K562 (cell line): ENCODE results near the gene GLB1L2. TPM values are rescaled to one million over a fixed set of nuclear protein-coding genes. Genes with fewer than 3 reads are reported as not detected.

Experiments
- ATAC-seq: fragments of 200-7000 bp; cut with Tn5 transposase; 3 replicates; pipeline ENCODE4 v1.9.1; 2020; ENCODE audit warnings: moderate library complexity
- BruUV-seq: library from RNA; stranded (reverse); fragments of 400-500 nt; replicated peaks from 2 replicates; lab custom pipeline; 2021; lab: Mats Ljungman, UMichigan
- CTCF ChIA-PET: fragments of 300-600 bp; formaldehyde crosslinking; extraction: SDS; loops from one replicate; lab custom pipeline; 2021; ENCODE audit warnings: low intra/inter-chr PET ratio; lab: Yijun Ruan, JAX
- POLR2A ChIA-PET: fragments of 300-600, 350-650 bp; sonication (Branson Sonifier 250); formaldehyde crosslinking; extraction: SDS; loops from one replicate; lab custom pipeline; 2021; ENCODE audit warnings: antibody characterized with exemption, inconsistent platforms; lab: Yijun Ruan, JAX
- DNase-seq, 4 experiments: peaks; one replicate each; pipeline versions ENCODE4 v3.0.0 to v3.0.0-alpha.2; 2011 to 2018; ENCODE audit warnings: low spot score in 3 of 4, mixed read lengths in 3 of 4; ENCODE audit errors: extremely low read depth in 1 of 4
- FAIRE-seq: peaks from 2 replicates; lab custom pipeline; 2011; peaks lifted over from hg19 to GRCh38; lab: Jason Lieb, UNC
- H2AFZ ChIP-seq: 2 replicates; pipeline ENCODE4 v1.6.0; 2011; ENCODE audit warnings: low read depth, low read length, control low read depth, inconsistent platforms
- H3K27ac ChIP-seq: fragments of 200-600 bp; 3 replicates; pipeline ENCODE4 v1.8.0; 2011; ENCODE audit warnings: low read depth, mild to moderate bottlenecking, control low read depth, inconsistent platforms, low read length, moderate library complexity, mixed read lengths; ENCODE audit errors: extremely low read depth
- H3K27me3 ChIP-seq, 2 experiments: fragments of 300-600 bp in 1 of 2; 2 replicates in 1 of 2; 3 replicates in 1 of 2; pipeline versions ENCODE4 v1.6.0 to v1.8.0; 2011; ENCODE audit warnings: inconsistent platforms in 2 of 2, low read length in 2 of 2, mild to moderate bottlenecking in 1 of 2, mixed read lengths in 1 of 2, moderate library complexity in 1 of 2; ENCODE audit not compliant: control insufficient read depth in 2 of 2, insufficient read depth in 2 of 2
- H3K36me3 ChIP-seq: fragments of 300-600 bp; 3 replicates; pipeline ENCODE4 v1.8.0; 2011; ENCODE audit warnings: mild to moderate bottlenecking, low read length, inconsistent platforms; ENCODE audit not compliant: control insufficient read depth, insufficient read depth
- H3K4me1 ChIP-seq, 2 experiments: fragments of 200-600 bp in 1 of 2; replicated peaks in 1 of 2; 2 replicates in 1 of 2; 3 replicates in 1 of 2; pipeline versions ENCODE4 v1.5.1 to v1.8.0; 2011; ENCODE audit warnings: inconsistent platforms in 2 of 2, low read length in 2 of 2, mild to moderate bottlenecking in 1 of 2, mixed read lengths in 1 of 2, moderate library complexity in 1 of 2; ENCODE audit not compliant: control insufficient read depth in 2 of 2, insufficient read depth in 2 of 2
- H3K4me2 ChIP-seq: 2 replicates; pipeline ENCODE4 v1.6.1; 2011; ENCODE audit warnings: low read length, control low read depth, inconsistent platforms, mixed read lengths; ENCODE audit not compliant: insufficient read depth
- H3K4me3 ChIP-seq: fragments of 200-600 bp; sonication (generic), shearing (Covaris generic); 2 replicates; pipeline ENCODE4 v1.5.1; 2016; ENCODE audit warnings: control low read depth, inconsistent platforms
- H3K79me2 ChIP-seq: fragments of 200-600 bp; 3 replicates; pipeline ENCODE4 v1.8.0; 2011; ENCODE audit warnings: low read length, inconsistent platforms; ENCODE audit not compliant: control insufficient read depth, insufficient read depth
- H3K9ac ChIP-seq, 2 experiments: 2 replicates each; pipeline versions ENCODE4 v1.6.0 to v1.6.1; 2011; ENCODE audit warnings: low read depth in 2 of 2, low read length in 2 of 2, control low read depth in 1 of 2, inconsistent platforms in 1 of 2, mild to moderate bottlenecking in 1 of 2, mixed read lengths in 1 of 2; ENCODE audit not compliant: insufficient read depth in 1 of 2
- H3K9me1 ChIP-seq: one replicate; pipeline ENCODE4 v1.6.0; 2011; ENCODE audit warnings: inconsistent platforms, mild to moderate bottlenecking, low read length, moderate library complexity; ENCODE audit not compliant: control insufficient read depth, insufficient read depth
- H3K9me3 ChIP-seq: replicated peaks from 2 replicates; pipeline ENCODE4 v1.5.1; 2011; ENCODE audit warnings: low read depth, low read length, inconsistent platforms; ENCODE audit not compliant: control insufficient read depth, insufficient read depth
- H4K20me1 ChIP-seq: replicated peaks from 2 replicates; pipeline ENCODE4 v1.6.1; 2011; ENCODE audit warnings: low read length, inconsistent platforms, mixed read lengths; ENCODE audit not compliant: control insufficient read depth, insufficient read depth
- ATF1 ChIP-seq, 2 experiments: fragments of 450-650 bp in 1 of 2; IDR thresholded peaks; 2 replicates each; pipeline ENCODE4 v1.6.1; 2016; ENCODE audit warnings: missing compliant biosample characterization in 1 of 2, missing genetic modification characterization in 1 of 2
- BRF2 ChIP-seq: IDR thresholded peaks from 3 replicates; pipeline ENCODE4 v1.6.1; 2011; ENCODE audit warnings: borderline replicate concordance, mild to moderate bottlenecking; ENCODE audit not compliant: insufficient read length, insufficient read depth
- CBX5 ChIP-seq: IDR thresholded peaks from 2 replicates; pipeline ENCODE4 v1.6.1; 2014; ENCODE audit warnings: low read depth, borderline replicate concordance
- ERF ChIP-seq: fragments of 450-650 bp; formaldehyde crosslinking; IDR thresholded peaks from 2 replicates; pipeline ENCODE4 v1.4.0; 2020; ENCODE audit warnings: mild to moderate bottlenecking, mixed read lengths
- MNT ChIP-seq, 2 experiments: fragments of 450-650 bp; conservative IDR thresholded peaks; 2 replicates each; pipeline ENCODE4 v1.6.1; 2017; ENCODE audit warnings: mild to moderate bottlenecking in 2 of 2, moderate library complexity in 2 of 2
- SRSF7 ChIP-seq: fragments of 200-400 bp; formaldehyde crosslinking; optimal IDR thresholded peaks from 2 replicates; pipeline ENCODE3; 2017; ENCODE audit warnings: mild to moderate bottlenecking, low read depth, low read length
- ZBTB34 ChIP-seq: fragments of 250-450 bp; sonication (Bioruptor Pico); IDR thresholded peaks from 2 replicates; pipeline ENCODE4 v1.8.0; 2021; ENCODE audit warnings: mild to moderate bottlenecking, moderate library complexity
- ZNF589 ChIP-seq: fragments of 200-800 bp; sonication (Bioruptor generic); IDR thresholded peaks from 2 replicates; pipeline ENCODE4 v1.6.1; 2016; ENCODE audit warnings: low read depth, missing genetic modification characterization, missing compliant biosample characterization
- WGBS: fragments of 100-300 bp; shearing (Covaris generic); methylation state at CpG from one replicate; pipeline ENCODE4 v1.1.6; 2016; ENCODE audit warnings: low coverage, mixed read lengths; ENCODE audit not compliant: insufficient coverage; ENCODE audit errors: missing lambda C conversion rate; 5-methylcytosine and 5-hydroxymethylcytosine counted together
- in situ Hi-C: fragments of 300-500 bp; cut with MboI; formaldehyde crosslinking; loops from 4 replicates; pipeline ENCODE4 v1.15.0; 2018; ENCODE audit warnings: inconsistent platforms, mixed read lengths
- intact Hi-C: fragments of 100-400 bp; cut with micrococcal nuclease; formaldehyde crosslinking; loops from 2 replicates; pipeline ENCODE4 v1.14.2; 2022
- polyA plus RNA-seq, 8 experiments: library from polyadenylated mRNA; depleted of rRNA in 4 of 8; stranded (reverse) in 5 of 8; unstranded in 3 of 8; fragments of >200 nt; fragmentation: Nextera tagmentation in 2 of 8; fragmentation: Illumina TruSeq in 1 of 8; extraction: Ambion mirVana in 2 of 8; extraction: Trizol in 1 of 8; gene quantifications; 2 replicates each; pipeline versions ENCODE4 v1.2.1 to v1.2.3, GENCODE V29; 2011 to 2014; ENCODE audit warnings: inconsistent platforms in 1 of 8, missing spikeins in 1 of 8
- total RNA-seq, 7 experiments: library from RNA; depleted of rRNA in 6 of 7; stranded (reverse); fragments of >200 nt in 6 of 7; fragmentation: Illumina TruSeq in 2 of 7; extraction: Trizol in 2 of 7; gene quantifications; 2 replicates each; pipeline versions ENCODE4 v1.2.1 to v1.2.3, GENCODE V29; 2011 to 2021; ENCODE audit warnings: low replicate concordance in 1 of 7

The GLB1L2 gene
- total and polyA plus RNA-seq, 9 of the 15 experiments (the other 6 are each of a cell fraction or from before 2014, with no cell fraction given), result 0.84 to 21.4 (median 13.8) TPM

- Histone ChIP-seq H3K9me3 (no peaks in the 10 kb centered on the region), H3K36me3 (no peaks in the 10 kb centered on the region; the same call in 2 of the 3 replicates), H3K79me2 (no peaks in the 10 kb centered on the region), H3K27ac (no peak overlapping the region), H3K27me3 (no peaks in the 10 kb centered on the region), H3K4me1 (peaks cover 0 to 21% of the 10 kb centered on the region in 2 experiments; a peak in 3 of 5 replicates), H3K9me1 (peaks cover 4% of the 10 kb centered on the region), H3K4me3 (no peak overlapping the region), H4K20me1 (no peaks in the 10 kb centered on the region), H2AFZ (no peak overlapping the region), H3K4me2 (no peak overlapping the region), H3K9ac (no peak overlapping the region)
- ATAC-seq (no peak), DNase-seq (no peak), FAIRE-seq (no peak)
- in situ Hi-C loops (no loop called here), intact Hi-C loops (loop anchor here (2.0 kb wide), 1 partner anchor 365 kb away; no protein-coding TSS in a partner anchor)
- CTCF ChIA-PET, result no interaction called here
- POLR2A ChIA-PET, result interaction anchor here (0.9 kb wide), 1 partner anchor 9 kb away, joined by 3 read pairs; no protein-coding TSS in a partner anchor
- WGBS, result 90% methylated on average over 19 of the region's 26 CpGs
- no peak for TF ChIP-seq SRSF7
- TF ChIP-seq ZBTB34 (CRISPR knock-in tag), result no peak
- no peak for TF ChIP-seq ZNF589
- no peak for TF ChIP-seq MNT (conservative IDR thresholded peaks at IDR 0.05)
- no peak for TF ChIP-seq CBX5
- no peak for TF ChIP-seq ERF (CRISPR knock-in tag)
- no peak for TF ChIP-seq ATF1 (CRISPR knock-in tag; IDR thresholded peaks at IDR 0.05)
- no peak for TF ChIP-seq ATF1 (tag; IDR thresholded peaks at IDR 0.05)
- TF ChIP-seq BRF2, result no peak
- no TSS peak for BruUV-seq
Observed at GRCh38 chr11:134361661-134362060, 29.9 kb downstream of the GLB1L2 start.
